HG02852 (cell line): ENCODE measurements around the gene ADGRL3.
"Not testable (repeated sequence)": the region's sequence is repeated elsewhere in the genome, so short reads cannot be mapped to it uniquely, and the experiment has no call there.

ENCODE experiments used
- ATAC-seq: cut with Tn5 transposase; IDR thresholded peaks from one replicate; pipeline ENCODE4 v1.9.1; 2021; ENCODE audit warnings: mild to moderate bottlenecking, moderate library complexity; ENCODE audit not compliant: unreplicated experiment

Gene ADGRL3

DNA sequence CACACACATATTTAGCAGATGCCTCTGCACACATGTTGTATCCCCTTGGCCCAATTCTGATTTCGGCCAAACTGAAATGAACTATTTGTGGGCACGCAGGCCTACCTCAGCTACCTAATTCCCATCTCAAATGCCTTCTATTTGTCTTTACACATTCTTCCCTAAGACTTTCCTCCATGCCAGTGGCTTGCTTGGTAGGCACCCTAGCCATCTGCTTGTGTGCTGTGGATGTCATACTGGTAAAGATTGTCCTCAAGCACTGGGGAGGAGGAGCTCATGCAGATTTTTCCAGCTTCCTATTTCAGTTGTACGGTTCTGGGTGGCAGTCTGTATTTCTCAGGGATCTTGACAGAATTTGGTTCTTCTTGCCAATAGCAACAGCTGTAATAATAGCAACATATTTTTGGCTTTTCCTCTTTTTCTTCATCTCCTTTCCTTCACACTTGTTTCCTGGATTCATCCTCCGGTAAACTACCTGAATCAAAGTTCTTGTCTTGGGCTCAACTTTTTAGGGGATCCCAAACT is 514.3 kb downstream of the ADGRL3 start:
- no peak for ATAC-seq

DNA sequence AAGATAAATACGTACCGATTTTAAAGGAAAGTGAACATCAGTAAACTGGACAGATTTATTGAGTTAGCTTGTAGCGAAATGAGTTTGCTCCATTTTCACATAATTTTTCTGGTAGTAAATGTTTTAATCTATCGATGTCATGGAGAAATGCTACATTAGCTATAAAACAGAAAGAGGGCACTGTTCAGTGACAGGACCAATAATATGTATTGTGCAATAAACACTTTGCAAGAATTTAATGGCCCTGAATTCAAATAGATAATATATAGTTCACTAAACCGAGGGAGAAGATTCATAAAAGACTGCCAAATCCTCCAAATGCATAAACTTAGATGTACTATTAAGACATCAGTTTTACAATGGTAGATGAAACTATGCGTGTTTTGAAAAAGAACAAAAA is 516.3 kb downstream of the ADGRL3 start:
- ATAC-seq, result no peak

DNA sequence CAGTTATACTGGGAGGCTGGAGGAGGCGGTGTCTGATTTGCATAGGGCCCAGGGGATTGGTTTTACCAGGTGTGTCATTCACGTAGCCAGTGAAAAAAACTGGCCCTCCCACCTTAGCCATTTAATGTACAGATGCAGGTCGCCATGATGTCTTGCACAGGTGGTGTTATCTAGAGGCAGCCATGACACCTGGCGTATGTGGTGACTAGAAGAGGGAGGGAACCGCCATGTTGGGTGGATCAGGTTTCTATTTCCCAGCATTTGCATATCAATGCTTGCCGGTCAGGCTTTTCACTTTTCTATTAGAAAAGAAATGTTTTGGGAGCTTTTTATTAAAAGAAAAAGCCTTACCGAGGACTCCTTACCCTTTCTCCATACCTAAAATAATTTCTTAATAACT is 523.4 kb downstream of the ADGRL3 start:
- ATAC-seq, result no peak

- no peak for ATAC-seq
Observed at GRCh38 chr4:61727286-61727685, 527.2 kb downstream of the ADGRL3 start.

- ATAC-seq, result no peak
Observed at GRCh38 chr4:61734409-61734808, 534.3 kb downstream of the ADGRL3 start.

DNA sequence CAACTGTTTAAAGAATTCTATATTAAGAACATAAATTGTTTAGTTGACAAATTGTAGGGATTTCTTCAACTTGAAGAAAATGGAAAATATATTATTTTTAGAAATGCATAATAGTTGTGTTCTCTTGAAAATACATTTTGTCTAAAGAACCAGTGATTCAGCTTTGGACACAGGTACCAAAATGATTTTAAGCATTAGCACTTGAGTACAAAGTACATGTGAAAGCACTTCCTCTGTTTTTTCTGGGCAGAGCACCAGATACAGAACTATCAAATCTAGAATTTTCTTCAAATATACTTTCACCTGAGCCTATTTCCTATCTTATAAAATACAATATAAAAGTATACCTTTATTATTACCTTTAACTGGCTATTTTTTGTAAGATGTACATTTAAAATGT is 539.8 kb downstream of the ADGRL3 start:
- ATAC-seq, result no peak

GRCh38 chr4:61740886-61741285 is 540.8 kb downstream of the ADGRL3 start:
- no peak for ATAC-seq

DNA sequence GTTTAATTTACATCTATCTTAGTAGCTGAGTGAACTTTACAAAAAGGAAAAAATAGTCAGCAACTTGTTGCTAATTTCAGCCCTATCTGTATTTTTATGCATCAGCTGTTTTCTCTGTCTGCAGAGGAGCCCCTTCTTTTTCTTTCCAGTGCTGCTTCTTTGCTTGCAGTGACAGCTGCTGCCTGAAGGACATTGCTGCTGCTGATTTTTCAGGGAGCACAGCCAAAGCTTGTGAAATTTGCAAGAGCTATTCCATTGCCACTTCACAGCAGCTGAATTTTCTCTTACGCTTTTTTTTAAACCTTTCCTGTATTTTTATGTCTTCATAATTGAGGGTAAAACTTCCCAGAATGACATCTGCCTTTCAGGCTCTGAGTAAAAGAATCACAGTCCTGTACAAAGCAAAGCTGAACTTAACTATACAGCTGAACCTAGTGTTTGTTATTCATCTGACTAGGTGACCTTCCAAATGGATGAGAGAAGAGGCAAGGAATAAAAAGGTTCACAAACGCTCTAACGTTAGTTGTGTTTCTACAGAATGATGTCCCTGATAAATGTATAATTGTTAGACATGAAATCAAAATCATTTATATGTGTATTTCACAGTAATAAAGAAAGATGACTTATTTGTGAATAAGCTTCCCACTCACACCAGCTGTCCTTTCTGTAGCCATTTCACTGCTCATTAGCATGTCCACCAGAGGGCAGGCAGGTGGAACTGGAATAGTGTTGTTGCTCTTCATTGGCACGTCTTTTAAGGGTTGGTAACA is 541.4 kb downstream of the ADGRL3 start:
- ATAC-seq, result no peak

DNA sequence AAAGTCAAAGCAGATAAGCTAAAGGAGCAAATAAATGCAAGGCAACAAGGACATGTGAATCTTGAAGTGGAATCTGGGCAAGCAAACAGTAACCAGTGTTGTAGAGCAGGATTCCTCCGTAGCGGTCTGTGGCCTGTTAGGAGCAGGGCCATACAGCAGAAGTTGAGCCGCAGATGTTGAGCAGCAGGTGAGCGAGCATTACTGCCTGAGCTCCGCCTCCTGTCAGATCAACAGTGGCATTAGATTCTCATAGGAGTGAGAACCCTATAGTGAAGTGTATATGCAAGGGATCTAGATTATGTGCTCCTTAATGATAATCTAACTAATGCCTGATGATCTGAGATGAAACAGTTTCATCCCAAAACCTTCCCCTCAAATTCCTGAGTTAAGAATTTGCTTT is 550.7 kb downstream of the ADGRL3 start:
- no peak for ATAC-seq

- no peak for ATAC-seq
Observed at GRCh38 chr4:61752617-61753016, 552.5 kb downstream of the ADGRL3 start.

GRCh38 chr4:61753739-61754138 is 553.6 kb downstream of the ADGRL3 start:
- ATAC-seq, result no peak

GRCh38 chr4:61756937-61757336 is 556.8 kb downstream of the ADGRL3 start:
- not testable (repeated sequence) for ATAC-seq

DNA sequence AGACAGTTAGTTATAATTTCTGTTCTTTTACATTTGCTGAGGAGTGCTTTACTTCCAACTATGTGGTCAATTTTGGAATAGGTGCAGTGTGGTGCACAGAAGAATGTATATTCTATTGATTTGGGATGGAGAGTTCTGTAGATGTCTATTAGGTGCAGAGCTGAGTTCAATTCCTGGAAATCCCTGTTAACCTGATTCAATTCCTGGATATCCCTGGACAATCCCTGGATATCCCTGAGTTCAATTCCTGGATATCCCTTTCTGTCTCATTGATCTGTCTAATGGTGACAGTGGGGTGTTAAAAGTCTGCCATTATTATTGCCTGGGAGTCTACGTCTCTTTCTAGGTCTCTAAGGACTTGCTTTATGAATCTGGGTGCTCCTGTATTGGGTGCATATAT is 557.9 kb downstream of the ADGRL3 start:
- not testable (repeated sequence) for ATAC-seq

DNA sequence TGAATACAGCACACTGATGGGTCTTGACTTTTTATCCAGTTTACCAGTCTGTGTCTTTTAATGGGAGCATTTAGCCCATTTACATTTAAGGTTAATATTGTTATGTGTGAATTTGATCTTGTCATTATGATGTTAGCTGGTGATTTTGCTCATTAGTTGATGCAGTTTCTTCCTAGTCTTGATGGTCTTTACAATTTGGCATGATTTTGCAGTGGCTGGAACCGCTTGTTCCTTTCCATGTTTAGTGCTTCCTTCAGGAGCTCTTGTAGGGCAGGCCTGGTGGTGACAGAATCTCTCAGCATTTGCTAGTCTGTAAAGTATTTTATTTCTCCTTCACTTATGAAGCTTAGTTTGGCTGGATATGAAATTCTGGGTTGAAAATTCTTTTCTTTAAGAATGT is 558.5 kb downstream of the ADGRL3 start:
- not testable (repeated sequence) for ATAC-seq

DNA sequence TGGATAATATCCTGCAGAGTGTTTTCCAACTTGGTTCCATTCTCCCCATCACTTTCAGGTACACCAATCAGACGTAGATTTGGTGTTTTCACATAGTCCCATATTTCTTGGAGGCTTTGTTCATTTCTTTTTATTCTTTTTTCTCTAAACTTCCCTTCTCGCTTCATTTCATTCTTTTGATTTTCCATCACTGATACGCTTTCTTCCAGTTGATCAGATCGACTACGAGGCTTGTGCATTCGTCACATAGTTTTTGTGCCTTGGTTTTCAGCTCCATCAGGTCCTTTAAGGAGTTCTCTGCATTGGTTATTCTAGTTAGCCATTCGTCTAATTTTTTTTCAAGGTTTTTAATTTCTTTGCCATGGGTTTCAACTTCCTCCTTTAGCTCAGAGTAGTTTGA is 559.1 kb downstream of the ADGRL3 start:
- not testable (repeated sequence) for ATAC-seq

- not testable (repeated sequence) for ATAC-seq
Observed at GRCh38 chr4:61759885-61760284, 559.8 kb downstream of the ADGRL3 start.

GRCh38 chr4:61760820-61761219 is 560.7 kb downstream of the ADGRL3 start:
- ATAC-seq, result no peak

- ATAC-seq, result no peak
Observed at GRCh38 chr4:61762722-61763627, 562.8 kb downstream of the ADGRL3 start.

DNA sequence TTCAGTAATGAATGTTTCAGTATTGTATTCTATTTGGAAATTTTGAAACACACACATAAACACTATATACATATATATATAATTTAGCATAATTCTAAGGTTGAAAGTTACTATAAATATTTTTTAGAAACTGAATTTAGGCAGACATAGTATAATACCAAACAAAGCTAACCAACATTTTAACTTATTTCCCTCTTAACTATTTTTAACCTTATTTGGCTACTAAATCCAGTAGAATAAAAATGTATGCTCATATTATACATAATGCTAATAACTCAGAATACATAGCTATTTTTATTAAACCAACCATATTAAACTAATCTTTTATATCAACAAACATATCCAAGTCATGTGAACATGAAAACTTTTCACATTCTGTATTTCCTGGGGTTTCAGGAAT is 563.6 kb downstream of the ADGRL3 start:
- no peak for ATAC-seq

DNA sequence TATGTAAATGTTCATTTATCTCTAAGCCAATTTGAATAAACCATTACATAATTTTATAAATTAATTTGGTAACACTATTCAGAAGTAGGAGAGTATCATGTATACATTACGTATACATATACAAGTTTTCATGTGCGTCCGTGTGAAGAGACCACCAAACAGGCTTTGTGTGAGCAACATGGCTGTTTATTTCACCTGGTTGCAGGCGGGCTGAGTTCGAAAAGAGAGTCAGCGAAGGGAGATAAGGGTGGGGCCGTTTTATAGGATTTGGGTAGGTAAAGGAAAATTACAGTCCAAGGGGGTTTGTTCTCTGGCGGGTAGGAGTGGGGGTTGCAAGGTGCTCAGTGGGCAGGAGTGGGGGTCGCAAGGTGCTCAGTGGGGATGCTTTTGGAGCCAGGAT is 564.0 kb downstream of the ADGRL3 start:
- ATAC-seq, result not testable (repeated sequence)

DNA sequence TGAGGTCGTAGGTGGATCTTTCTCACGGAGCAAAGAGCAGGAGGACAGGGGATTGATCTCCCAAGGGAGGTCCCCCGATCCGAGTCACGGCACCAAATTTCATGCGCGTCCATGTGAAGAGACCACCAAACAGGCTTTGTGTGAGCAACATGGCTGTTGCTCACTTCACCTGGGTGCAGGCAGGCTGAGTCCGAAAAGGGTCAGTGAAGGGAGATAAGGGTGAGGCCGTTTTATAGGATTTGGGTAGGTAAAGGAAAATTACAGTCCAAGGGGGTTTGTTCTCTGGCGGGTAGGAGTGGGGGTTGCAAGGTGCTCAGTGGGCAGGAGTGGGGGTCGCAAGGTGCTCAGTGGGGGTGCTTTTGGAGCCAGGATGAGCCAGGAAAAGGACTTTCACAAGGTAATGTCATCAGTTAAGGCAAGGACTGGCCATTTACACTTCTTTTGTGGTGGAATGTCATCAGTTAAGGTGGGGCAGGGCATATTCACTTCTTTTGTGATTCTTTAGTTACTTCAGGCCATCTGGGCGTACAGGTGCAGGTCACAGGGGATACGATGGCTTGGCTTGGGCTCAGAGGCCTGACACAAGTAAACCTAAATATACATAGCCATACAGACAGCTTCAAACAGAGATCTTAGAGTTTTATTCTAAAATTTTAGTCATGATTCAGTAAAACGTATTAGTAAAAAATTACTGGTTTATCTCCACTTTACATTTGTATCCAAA is 569.5 kb downstream of the ADGRL3 start:
- not testable (repeated sequence) for ATAC-seq
